Measurements from ENCODE around the gene SMIM14.
A peak's percentile ranks its signal among the peaks of the same experiment; 100 is the strongest.
"Not testable (repeated sequence)": the region's sequence is repeated elsewhere in the genome, so short reads cannot be mapped to it uniquely, and the experiment has no call there.

DNA sequence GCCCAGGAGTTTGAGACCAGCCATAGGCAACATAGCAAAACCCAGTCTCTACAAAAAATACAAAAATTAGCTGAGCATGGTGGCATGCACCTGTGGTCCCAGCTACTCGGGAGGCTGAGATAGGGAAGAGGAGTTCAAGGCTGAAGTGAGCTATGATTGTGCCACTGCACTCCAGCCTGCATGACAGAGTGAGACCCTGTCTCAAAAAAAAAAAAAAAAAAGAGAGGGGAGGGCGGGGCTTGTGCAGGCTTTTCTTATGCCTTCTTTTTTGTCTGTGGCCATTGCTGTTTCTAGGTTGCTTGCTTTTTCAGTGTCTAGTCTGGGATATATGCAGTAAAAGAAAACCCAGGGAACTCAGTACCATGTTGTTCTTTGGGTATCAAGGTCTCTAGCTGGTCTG is 42.3 kb upstream of the SMIM14 start:
- peak; percentile 40; the same call in 1 of the 2 replicates for TF ChIP-seq ZNF384 (IDR thresholded peaks at IDR 0.05; ENCODE audit: low read depth, low read length)
- TF ChIP-seq CTCF (IDR thresholded peaks at IDR 0.05 in 2 of 3, conservative IDR thresholded peaks at IDR 0.05 in 1 of 3; ENCODE audit: insufficient read depth in 2 of 3, low read depth in 1 of 3, low read length in 3 of 3); RFX5 (IDR thresholded peaks at IDR 0.05; ENCODE audit: low read depth, low read length); C11orf30 (IDR thresholded peaks at IDR 0.05; ENCODE audit: low read depth); SLC30A9 (CRISPR knock-in tag; IDR thresholded peaks at IDR 0.05); CBX1 (IDR thresholded peaks at IDR 0.05; ENCODE audit: low read depth); RUNX1 (IDR thresholded peaks at IDR 0.05; ENCODE audit: low read depth): not testable (repeated sequence)

Measured in K562 (cell line).